Liver (tissue), 9 donors: ENCODE measurements around the gene PDLIM4. TPM values are rescaled to one million over a fixed set of nuclear protein-coding genes. Genes with fewer than 3 reads are reported as not detected.

ENCODE experiments used
- DNase-seq: peaks from one replicate; pipeline ENCODE4 v3.0.0-alpha.2; 2017; ENCODE audit warnings: low spot score
- H3K27ac ChIP-seq, 2 donors: one replicate each; pipeline ENCODE4 v1.7.0; 2013; ENCODE audit warnings: inconsistent platforms in 2 of 2, low read length in 2 of 2, control low read depth in 1 of 2, low read depth in 1 of 2, mild to moderate bottlenecking in 1 of 2
- H3K27me3 ChIP-seq, 4 donors: one replicate each; pipeline versions ENCODE4 v1.6.1 to v1.7.0; 2013; ENCODE audit warnings: low read length in 3 of 4, inconsistent platforms in 1 of 4, mild to moderate bottlenecking in 1 of 4, moderate library complexity in 1 of 4; ENCODE audit not compliant: control insufficient read depth in 4 of 4, insufficient read depth in 4 of 4
- H3K36me3 ChIP-seq, 4 donors: one replicate each; pipeline versions ENCODE4 v1.6.1 to v1.7.0; 2013; ENCODE audit warnings: low read length in 3 of 4, mild to moderate bottlenecking in 3 of 4, low read depth in 1 of 4, moderate library complexity in 1 of 4; ENCODE audit not compliant: control insufficient read depth in 4 of 4, insufficient read depth in 3 of 4
- H3K4me1 ChIP-seq, 4 donors: one replicate each; pipeline versions ENCODE4 v1.6.1 to v1.7.0; 2013; ENCODE audit warnings: low read length in 3 of 4, mild to moderate bottlenecking in 3 of 4, moderate library complexity in 1 of 4; ENCODE audit not compliant: control insufficient read depth in 4 of 4, insufficient read depth in 4 of 4
- H3K4me3 ChIP-seq, 3 donors: one replicate each; pipeline versions ENCODE4 v1.6.1 to v1.7.0; 2013; ENCODE audit warnings: low read length in 3 of 3, control low read depth in 1 of 3, low read depth in 1 of 3, mild to moderate bottlenecking in 1 of 3
- H3K9ac ChIP-seq, 2 donors: one replicate each; pipeline ENCODE4 v1.7.0; 2013; ENCODE audit warnings: low read length in 2 of 2, mild to moderate bottlenecking in 2 of 2, moderate library complexity in 2 of 2, control low read depth in 1 of 2, low read depth in 1 of 2
- H3K9me3 ChIP-seq, 4 donors: one replicate each; pipeline versions ENCODE4 v1.6.1 to v1.7.0; 2013; ENCODE audit warnings: low read length in 3 of 4; ENCODE audit not compliant: control insufficient read depth in 4 of 4
- ATF3 ChIP-seq: IDR thresholded peaks from 2 replicates; pipeline ENCODE4 v1.6.1; 2016; ENCODE audit warnings: antibody characterized with exemption
- CTCF ChIP-seq: fragments of 150-350 bp; IDR thresholded peaks from 2 replicates; pipeline ENCODE4 v1.5.1; 2017; ENCODE audit warnings: improper control_type of control experiment, low read depth, low read length; ENCODE audit not compliant: missing input control
- EGR1 ChIP-seq, 2 donors: IDR thresholded peaks; 2 replicates each; pipeline ENCODE4 v1.6.1; 2016 to 2018; ENCODE audit warnings: antibody characterized with exemption in 2 of 2, low read depth in 2 of 2
- FOXA1 ChIP-seq: IDR thresholded peaks from 2 replicates; pipeline ENCODE4 v1.6.1; 2016; ENCODE audit warnings: antibody characterized with exemption
- FOXA2 ChIP-seq: IDR thresholded peaks from 2 replicates; pipeline ENCODE4 v1.6.1; 2016; ENCODE audit warnings: antibody characterized with exemption
- GABPA ChIP-seq, 2 donors: IDR thresholded peaks in 1 of 2; conservative IDR thresholded peaks in 1 of 2; 2 replicates each; pipeline ENCODE4 v1.6.1; 2016; ENCODE audit warnings: antibody characterized with exemption in 2 of 2, mild to moderate bottlenecking in 1 of 2, moderate library complexity in 1 of 2
- HNF4A ChIP-seq, 2 donors: conservative IDR thresholded peaks; 2 replicates each; pipeline ENCODE4 v1.6.1; 2016; ENCODE audit warnings: antibody characterized with exemption in 2 of 2, mild to moderate bottlenecking in 2 of 2
- HNF4G ChIP-seq: IDR thresholded peaks from 2 replicates; pipeline ENCODE4 v1.6.1; 2016; ENCODE audit warnings: antibody characterized with exemption
- JUND ChIP-seq, 2 donors: IDR thresholded peaks; 2 replicates each; pipeline ENCODE4 v1.6.1; 2016; ENCODE audit warnings: antibody characterized with exemption in 2 of 2
- MAX ChIP-seq: IDR thresholded peaks from 2 replicates; pipeline ENCODE4 v1.6.1; 2016; ENCODE audit warnings: antibody characterized with exemption
- NR2F2 ChIP-seq: IDR thresholded peaks from 2 replicates; pipeline ENCODE4 v1.6.1; 2016; ENCODE audit warnings: antibody characterized with exemption
- RAD21 ChIP-seq, 2 donors: IDR thresholded peaks; 2 replicates each; pipeline ENCODE4 v1.6.1; 2016; ENCODE audit warnings: antibody characterized with exemption in 2 of 2, mild to moderate bottlenecking in 2 of 2
- REST ChIP-seq: IDR thresholded peaks from 2 replicates; pipeline ENCODE4 v1.6.1; 2016; ENCODE audit warnings: antibody characterized with exemption, mild to moderate bottlenecking
- RXRA ChIP-seq, 2 donors: IDR thresholded peaks; 2 replicates each; pipeline ENCODE4 v1.6.1; 2017 to 2018; ENCODE audit warnings: antibody characterized with exemption in 2 of 2, mild to moderate bottlenecking in 1 of 2
- SP1 ChIP-seq: IDR thresholded peaks from 2 replicates; pipeline ENCODE4 v1.6.1; 2018; ENCODE audit warnings: antibody characterized with exemption, mild to moderate bottlenecking
- TAF1 ChIP-seq: conservative IDR thresholded peaks from 2 replicates; pipeline ENCODE4 v1.6.1; 2016; ENCODE audit warnings: antibody characterized with exemption, mild to moderate bottlenecking
- YY1 ChIP-seq: IDR thresholded peaks from 2 replicates; pipeline ENCODE4 v1.6.1; 2016; ENCODE audit warnings: antibody characterized with exemption, mild to moderate bottlenecking
- ZBTB33 ChIP-seq: IDR thresholded peaks from 2 replicates; pipeline ENCODE4 v1.6.1; 2016; ENCODE audit warnings: antibody characterized with exemption
- WGBS: extraction: QIAGEN DNeasy Blood & Tissue Kit; methylation state at CpG from one replicate; pipeline ENCODE4 v1.1.7; 2013; 5-methylcytosine and 5-hydroxymethylcytosine counted together
- polyA plus RNA-seq, 2 donors: library from polyadenylated mRNA; stranded (reverse) in 1 of 2; unstranded in 1 of 2; fragments of 200-250 nt in 1 of 2; fragments of >200 nt in 1 of 2; fragmentation: Nextera tagmentation in 1 of 2; extraction: Ambion mirVana in 1 of 2; gene quantifications; one replicate each; pipeline versions ENCODE4 v1.2.1 to v1.2.3, GENCODE V29; 2013 to 2015
- total RNA-seq, 2 donors: library from RNA; depleted of rRNA; stranded (reverse); fragments of >200 nt; gene quantifications; one replicate each; pipeline ENCODE4 v1.2.3, GENCODE V29; 2014
- donor health status: healthy.
- donor health status: healthy.
- donor health status: healthy.
- donor health status: healthy.
- donor health status: healthy.

PDLIM4 gene
- total and polyA plus RNA-seq, 4 donors = 0.25 to 0.93 (median 0.65) TPM

- Histone ChIP-seq H3K9ac (no peak overlapping the region), H3K27ac (no peak overlapping the region), H3K4me1 (no peaks in the 10 kb centered on the region), H3K9me3 (no peaks in the 10 kb centered on the region), H3K36me3 (no peaks in the 10 kb centered on the region), H3K27me3 (no peaks in the 10 kb centered on the region), H3K4me3 (no peak overlapping the region)
- WGBS = 99% methylated on average over 2 of the region's 2 CpGs
- TF ChIP-seq HNF4A (conservative IDR thresholded peaks at IDR 0.05) = no peak
- no peak for TF ChIP-seq RXRA (IDR thresholded peaks at IDR 0.05)
- TF ChIP-seq FOXA1 = no peak
- TF ChIP-seq CTCF = no peak
- no peak for TF ChIP-seq FOXA2
- TF ChIP-seq MAX = no peak
- TF ChIP-seq YY1 = no peak
- no peak for TF ChIP-seq JUND (IDR thresholded peaks at IDR 0.05)
- no peak for TF ChIP-seq HNF4G
- TF ChIP-seq SP1 = no peak
- TF ChIP-seq ATF3 = no peak
- TF ChIP-seq RAD21 (IDR thresholded peaks at IDR 0.05) = no peak
- TF ChIP-seq TAF1 = no peak
- TF ChIP-seq NR2F2 = no peak
- DNase-seq = no peak
Measured at GRCh38 chr5:132262882-132263547, 5.5 kb downstream of the PDLIM4 start.

GRCh38 chr5:132263548-132264261 is 6.2 kb downstream of the PDLIM4 start:
- H3K4me1 ChIP-seq = no peaks in the 10 kb centered on the region
- DNase-seq = peak; percentile 22
- H3K4me3 ChIP-seq = no peak overlapping the region
- TF ChIP-seq FOXA2 = no peak
- TF ChIP-seq YY1 = no peak
- TF ChIP-seq CTCF = no peak
- no peak for TF ChIP-seq EGR1 (IDR thresholded peaks at IDR 0.05; ENCODE audit: low read depth in 2 of 2)
- no peak for TF ChIP-seq JUND (IDR thresholded peaks at IDR 0.05)
- TF ChIP-seq REST = no peak
- no peak for TF ChIP-seq RXRA (IDR thresholded peaks at IDR 0.05)
- no peak for TF ChIP-seq MAX
- TF ChIP-seq HNF4G = no peak
- TF ChIP-seq ZBTB33 = no peak
- no peak for TF ChIP-seq FOXA1
- no peak for TF ChIP-seq SP1
- TF ChIP-seq RAD21 (IDR thresholded peaks at IDR 0.05) = no peak
- no peak for TF ChIP-seq GABPA (IDR thresholded peaks at IDR 0.05 in 1 of 2, conservative IDR thresholded peaks at IDR 0.05 in 1 of 2)
- no peak overlapping the region for H3K27ac ChIP-seq
- no peaks in the 10 kb centered on the region for H3K36me3 ChIP-seq
- H3K27me3 ChIP-seq = no peaks in the 10 kb centered on the region
- no peak overlapping the region for H3K9ac ChIP-seq
- no peaks in the 10 kb centered on the region for H3K9me3 ChIP-seq
- WGBS = 79% methylated on average over 7 of the region's 7 CpGs
